HEK293 (cell line): Measurements from ENCODE around the gene BBS9.

ENCODE experiments used
- CTCF ChIA-PET: fragments of 350-600 bp; formaldehyde crosslinking; extraction: SDS; loops from one replicate; lab custom pipeline; 2021; ENCODE audit warnings: antibody characterized with exemption; lab: Yijun Ruan, JAX
- POLR2A ChIA-PET: fragments of 300-600 bp; formaldehyde crosslinking; extraction: SDS; loops from one replicate; lab custom pipeline; 2020; ENCODE audit warnings: antibody characterized with exemption, inconsistent platforms; lab: Yijun Ruan, JAX
- H3K27ac ChIP-seq: fragments of 200-500 bp; sonication (Bioruptor generic); 2 replicates; pipeline ENCODE4 v1.5.1; 2014; ENCODE audit warnings: low read depth, low read length, control low read depth, inconsistent platforms; ENCODE audit errors: extremely low read depth
- H3K36me3 ChIP-seq, 2 experiments: fragments of 200-500 bp in 1 of 2; sonication (Bioruptor generic) in 1 of 2; 1 replicate in 1 of 2; 2 replicates in 1 of 2; pipeline ENCODE4 v1.5.1; 2014 to 2017; ENCODE audit warnings: inconsistent platforms in 2 of 2, low read length in 2 of 2; ENCODE audit not compliant: control insufficient read depth in 2 of 2, insufficient read depth in 1 of 2
- H3K4me1 ChIP-seq: fragments of 200-500 bp; sonication (Bioruptor generic); 2 replicates; pipeline ENCODE4 v1.5.1; 2014; ENCODE audit warnings: mild to moderate bottlenecking, low read length, inconsistent platforms; ENCODE audit not compliant: control insufficient read depth, insufficient read depth
- H3K4me3 ChIP-seq: 2 replicates; pipeline ENCODE4 v1.5.1; 2011; ENCODE audit warnings: low read depth, mild to moderate bottlenecking, control low read depth, low read length, moderate library complexity
- H3K9me3 ChIP-seq: fragments of 200-500 bp; sonication (Bioruptor generic); 2 replicates; pipeline ENCODE4 v1.5.1; 2014; ENCODE audit warnings: low read depth, low read length, inconsistent platforms; ENCODE audit not compliant: control insufficient read depth, insufficient read depth
- BCL11B ChIP-seq: fragments of 450-650 bp; formaldehyde crosslinking; IDR thresholded peaks from 2 replicates; pipeline ENCODE4 v1.5.1; 2016; ENCODE audit warnings: low read depth, missing biosample characterization, missing genetic modification characterization
- GLI2 ChIP-seq: fragments of 450-650 bp; formaldehyde crosslinking; IDR thresholded peaks from 2 replicates; pipeline ENCODE4; 2017; ENCODE audit warnings: missing biosample characterization, missing genetic modification characterization, low read depth, borderline replicate concordance
- GLIS2 ChIP-seq: fragments of 450-650 bp; formaldehyde crosslinking; IDR thresholded peaks from 2 replicates; pipeline ENCODE4 v1.5.1; 2016; ENCODE audit warnings: missing biosample characterization, missing genetic modification characterization
- IKZF3 ChIP-seq: fragments of 450-650 bp; IDR thresholded peaks from 2 replicates; pipeline ENCODE4 v1.5.0; 2018; ENCODE audit warnings: missing biosample characterization, mild to moderate bottlenecking, missing genetic modification characterization, moderate library complexity
- PRDM1 ChIP-seq: fragments of 450-650 bp; formaldehyde crosslinking; IDR thresholded peaks from 2 replicates; pipeline ENCODE4; 2016; ENCODE audit warnings: missing biosample characterization, missing genetic modification characterization
- ZFP69B ChIP-seq: fragments of 450-650 bp; formaldehyde crosslinking; IDR thresholded peaks from 2 replicates; pipeline ENCODE4 v1.5.1; 2016; ENCODE audit warnings: missing biosample characterization, missing genetic modification characterization
- ZNF146 ChIP-seq: fragments of 450-650 bp; formaldehyde crosslinking; IDR thresholded peaks from 2 replicates; pipeline ENCODE4 v1.5.1; 2016; ENCODE audit warnings: missing biosample characterization, missing genetic modification characterization
- ZNF155 ChIP-seq: fragments of 450-650 bp; formaldehyde crosslinking; IDR thresholded peaks from 2 replicates; pipeline ENCODE4 v1.5.1; 2016; ENCODE audit warnings: missing biosample characterization, missing genetic modification characterization
- ZNF266 ChIP-seq: fragments of 450-650 bp; formaldehyde crosslinking; IDR thresholded peaks from 2 replicates; pipeline ENCODE4 v1.5.1; 2016; ENCODE audit warnings: missing biosample characterization, missing genetic modification characterization, low read depth
- ZNF354C ChIP-seq: fragments of 450-650 bp; formaldehyde crosslinking; IDR thresholded peaks from 2 replicates; pipeline ENCODE4 v1.5.1; 2016; ENCODE audit warnings: missing biosample characterization, missing genetic modification characterization, low read depth, borderline replicate concordance
- ZNF37A ChIP-seq: fragments of 450-650 bp; IDR thresholded peaks from 2 replicates; pipeline ENCODE4 v1.5.1; 2018; ENCODE audit warnings: missing biosample characterization, missing genetic modification characterization
- ZNF416 ChIP-seq: fragments of 450-650 bp; formaldehyde crosslinking; IDR thresholded peaks from 2 replicates; pipeline ENCODE4 v1.5.1; 2016; ENCODE audit warnings: missing biosample characterization, missing genetic modification characterization
- ZNF426 ChIP-seq: fragments of 450-650 bp; formaldehyde crosslinking; IDR thresholded peaks from 2 replicates; pipeline ENCODE4 v1.5.1; 2017; ENCODE audit warnings: missing biosample characterization, missing genetic modification characterization, mild to moderate bottlenecking, inconsistent platforms, moderate library complexity
- ZNF600 ChIP-seq: fragments of 450-650 bp; formaldehyde crosslinking; IDR thresholded peaks from 2 replicates; pipeline ENCODE4 v1.5.1; 2016; ENCODE audit warnings: missing biosample characterization, missing genetic modification characterization
- ZNF654 ChIP-seq: fragments of 450-650 bp; formaldehyde crosslinking; IDR thresholded peaks from 2 replicates; pipeline ENCODE4 v1.5.1; 2016; ENCODE audit warnings: low read depth, missing biosample characterization, missing genetic modification characterization
- ZNF660 ChIP-seq: fragments of 450-650 bp; IDR thresholded peaks from 2 replicates; pipeline ENCODE4 v1.5.1; 2018; ENCODE audit warnings: missing biosample characterization, mild to moderate bottlenecking, missing genetic modification characterization
- ZNF707 ChIP-seq: fragments of 450-650 bp; formaldehyde crosslinking; IDR thresholded peaks from 2 replicates; pipeline ENCODE4 v1.5.1; 2016; ENCODE audit warnings: missing biosample characterization, missing genetic modification characterization
- ZNF768 ChIP-seq: fragments of 450-650 bp; formaldehyde crosslinking; IDR thresholded peaks from 2 replicates; pipeline ENCODE4 v1.5.1; 2018; ENCODE audit warnings: missing biosample characterization, mild to moderate bottlenecking, missing genetic modification characterization
- ZXDB ChIP-seq: fragments of 450-650 bp; formaldehyde crosslinking; IDR thresholded peaks from 2 replicates; pipeline ENCODE4 v1.5.1; 2016; ENCODE audit warnings: missing biosample characterization, missing genetic modification characterization
- TF ChIP-seq, protein P1 (sequence below): fragments of 450-650 bp; formaldehyde crosslinking; IDR thresholded peaks from 2 replicates; pipeline ENCODE4 v1.5.1; 2016; ENCODE audit warnings: missing biosample characterization, missing genetic modification characterization
- TF ChIP-seq, protein P2 (sequence below): fragments of 450-650 bp; formaldehyde crosslinking; IDR thresholded peaks from 2 replicates; pipeline ENCODE4 v1.5.1; 2016; ENCODE audit warnings: missing biosample characterization, missing genetic modification characterization
- TF ChIP-seq, protein P3 (sequence below): fragments of 450-650 bp; formaldehyde crosslinking; IDR thresholded peaks from 2 replicates; pipeline ENCODE4 v1.5.1; 2017; ENCODE audit warnings: missing biosample characterization, missing genetic modification characterization
- TF ChIP-seq, protein P4 (sequence below): fragments of 450-650 bp; IDR thresholded peaks from 2 replicates; pipeline ENCODE4 v1.5.1; 2018; ENCODE audit warnings: missing biosample characterization, missing genetic modification characterization
- TF ChIP-seq, protein P5 (sequence below): fragments of 450-650 bp; formaldehyde crosslinking; IDR thresholded peaks from 2 replicates; pipeline ENCODE4 v1.5.1; 2016; ENCODE audit warnings: missing biosample characterization, missing genetic modification characterization
- TF ChIP-seq, protein P6 (sequence below): fragments of 450-650 bp; formaldehyde crosslinking; IDR thresholded peaks from 2 replicates; pipeline ENCODE4 v1.5.1; 2016; ENCODE audit warnings: missing biosample characterization, missing genetic modification characterization

The BBS9 gene

DNA sequence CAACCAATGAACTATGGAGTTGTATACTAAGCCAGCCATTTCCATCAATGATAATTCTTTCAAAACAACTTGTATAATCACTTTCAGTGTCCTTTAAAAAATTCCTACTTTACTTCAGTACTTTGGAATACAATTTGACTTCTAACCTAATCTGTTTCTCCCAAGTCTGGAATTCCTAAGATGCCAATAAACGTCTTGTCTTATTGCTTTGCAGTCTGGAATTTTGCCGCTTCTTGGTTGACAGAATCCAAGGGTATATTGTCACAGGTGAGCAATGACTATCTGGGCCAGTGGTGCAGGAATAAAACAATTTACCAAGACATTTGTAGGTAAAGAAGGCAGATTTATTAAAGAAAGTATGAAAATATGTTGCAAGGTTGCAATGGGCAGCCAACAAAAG is 42.0 kb upstream of the BBS9 start:
- Histone ChIP-seq H3K27ac (no peak overlapping the region), H3K9me3 (no peaks in the 10 kb centered on the region), H3K36me3 (no peaks in the 10 kb centered on the region), H3K4me3 (no peak overlapping the region), H3K4me1 (no peaks in the 10 kb centered on the region)
- ChIA-PET POLR2A (no interaction called here), CTCF (interaction anchor here (0.7 to 0.8 kb wide), 2 partner anchors 20 to 61 kb away, joined by 3 read pairs; no protein-coding TSS in a partner anchor)
- TF ChIP-seq ZNF707, result no peak
- no peak for TF ChIP-seq ZNF426
- TF ChIP-seq, protein P1, sequence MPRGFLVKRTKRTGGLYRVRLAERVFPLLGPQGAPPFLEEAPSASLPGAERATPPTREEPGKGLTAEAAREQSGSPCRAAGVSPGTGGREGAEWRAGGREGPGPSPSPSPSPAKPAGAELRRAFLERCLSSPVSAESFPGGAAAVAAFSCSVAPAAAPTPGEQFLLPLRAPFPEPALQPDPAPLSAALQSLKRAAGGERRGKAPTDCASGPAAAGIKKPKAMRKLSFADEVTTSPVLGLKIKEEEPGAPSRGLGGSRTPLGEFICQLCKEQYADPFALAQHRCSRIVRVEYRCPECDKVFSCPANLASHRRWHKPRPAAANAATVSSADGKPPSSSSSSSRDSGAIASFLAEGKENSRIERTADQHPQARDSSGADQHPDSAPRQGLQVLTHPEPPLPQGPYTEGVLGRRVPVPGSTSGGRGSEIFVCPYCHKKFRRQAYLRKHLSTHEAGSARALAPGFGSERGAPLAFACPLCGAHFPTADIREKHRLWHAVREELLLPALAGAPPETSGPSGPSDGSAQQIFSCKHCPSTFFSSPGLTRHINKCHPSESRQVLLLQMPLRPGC (tag by site-specific recombination), result no peak
- no peak for TF ChIP-seq ZNF660 (tag by site-specific recombination)
- no peak for TF ChIP-seq ZNF600 (tag by site-specific recombination)
- TF ChIP-seq PRDM1 (tag by site-specific recombination), result no peak
- TF ChIP-seq, protein P2, sequence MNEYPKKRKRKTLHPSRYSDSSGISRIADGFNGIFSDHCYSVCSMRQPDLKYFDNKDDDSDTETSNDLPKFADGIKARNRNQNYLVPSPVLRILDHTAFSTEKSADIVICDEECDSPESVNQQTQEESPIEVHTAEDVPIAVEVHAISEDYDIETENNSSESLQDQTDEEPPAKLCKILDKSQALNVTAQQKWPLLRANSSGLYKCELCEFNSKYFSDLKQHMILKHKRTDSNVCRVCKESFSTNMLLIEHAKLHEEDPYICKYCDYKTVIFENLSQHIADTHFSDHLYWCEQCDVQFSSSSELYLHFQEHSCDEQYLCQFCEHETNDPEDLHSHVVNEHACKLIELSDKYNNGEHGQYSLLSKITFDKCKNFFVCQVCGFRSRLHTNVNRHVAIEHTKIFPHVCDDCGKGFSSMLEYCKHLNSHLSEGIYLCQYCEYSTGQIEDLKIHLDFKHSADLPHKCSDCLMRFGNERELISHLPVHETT (tag by site-specific recombination), result no peak
- TF ChIP-seq ZNF768, result no peak
- no peak for TF ChIP-seq ZNF146 (tag by site-specific recombination)
- TF ChIP-seq, protein P3, sequence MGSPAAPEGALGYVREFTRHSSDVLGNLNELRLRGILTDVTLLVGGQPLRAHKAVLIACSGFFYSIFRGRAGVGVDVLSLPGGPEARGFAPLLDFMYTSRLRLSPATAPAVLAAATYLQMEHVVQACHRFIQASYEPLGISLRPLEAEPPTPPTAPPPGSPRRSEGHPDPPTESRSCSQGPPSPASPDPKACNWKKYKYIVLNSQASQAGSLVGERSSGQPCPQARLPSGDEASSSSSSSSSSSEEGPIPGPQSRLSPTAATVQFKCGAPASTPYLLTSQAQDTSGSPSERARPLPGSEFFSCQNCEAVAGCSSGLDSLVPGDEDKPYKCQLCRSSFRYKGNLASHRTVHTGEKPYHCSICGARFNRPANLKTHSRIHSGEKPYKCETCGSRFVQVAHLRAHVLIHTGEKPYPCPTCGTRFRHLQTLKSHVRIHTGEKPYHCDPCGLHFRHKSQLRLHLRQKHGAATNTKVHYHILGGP (tag by site-specific recombination), result no peak
- TF ChIP-seq ZNF155 (tag by site-specific recombination), result no peak
- TF ChIP-seq ZNF266 (tag by site-specific recombination), result no peak
- TF ChIP-seq, all 188 proteins: peak for 0

DNA sequence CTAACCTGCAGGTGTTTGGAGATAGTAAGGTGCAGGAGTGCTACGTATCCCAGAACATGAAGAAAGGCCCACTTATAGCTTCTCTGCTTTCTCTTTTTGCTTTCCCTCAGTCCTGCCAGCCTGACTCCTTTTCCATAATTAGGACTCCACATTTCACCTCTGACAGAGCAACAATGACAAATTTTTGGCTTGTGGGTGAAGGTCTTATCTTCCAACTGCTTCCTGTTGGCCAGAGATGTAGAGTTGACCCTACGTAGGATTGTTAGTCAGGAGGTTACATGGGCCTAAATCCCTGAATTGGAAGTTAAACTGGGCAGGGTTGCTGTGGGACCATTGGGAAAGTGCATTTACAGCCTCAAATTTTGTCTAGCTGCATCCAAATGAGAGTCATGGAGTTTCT is 41.5 kb upstream of the BBS9 start:
- no peak for TF ChIP-seq ZFP69B (tag by site-specific recombination)
- TF ChIP-seq ZNF354C, result no peak
- no peak for TF ChIP-seq ZXDB (tag by site-specific recombination)
- Histone ChIP-seq H3K4me1 (no peaks in the 10 kb centered on the region), H3K27ac (no peak overlapping the region), H3K4me3 (no peak overlapping the region), H3K9me3 (no peaks in the 10 kb centered on the region), H3K36me3 (no peaks in the 10 kb centered on the region)
- ChIA-PET CTCF (interaction anchor here (0.7 kb wide), 1 partner anchor 19 kb away, joined by 3 read pairs; no protein-coding TSS in a partner anchor), POLR2A (no interaction called here)

DNA sequence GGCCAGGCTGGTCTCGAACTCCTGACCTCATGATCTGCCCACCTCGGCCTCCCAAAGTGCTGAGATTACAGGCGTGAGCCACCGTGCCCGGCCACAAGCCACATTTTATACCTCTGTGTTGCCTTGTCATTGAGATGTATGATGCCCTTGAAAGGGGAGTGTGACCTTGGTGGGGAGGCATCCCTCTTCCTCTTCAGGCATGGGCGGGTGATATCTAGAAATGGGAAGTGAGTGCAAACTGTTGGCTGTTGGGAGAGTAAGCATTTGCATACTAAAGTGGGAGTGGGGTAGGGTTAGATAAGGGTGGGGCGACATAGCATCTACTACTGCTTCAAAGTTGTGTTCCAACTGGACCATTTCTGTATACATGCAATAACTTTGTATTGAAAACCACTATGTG is 40.2 kb upstream of the BBS9 start:
- POLR2A ChIA-PET, result no interaction called here
- H3K4me1 ChIP-seq, result no peaks in the 10 kb centered on the region
- H3K36me3 ChIP-seq, result peaks cover 2 to 10% of the 10 kb centered on the region in 2 experiments; a peak in 2 of 3 replicates
- H3K27ac ChIP-seq, result no peak overlapping the region
- H3K9me3 ChIP-seq, result no peaks in the 10 kb centered on the region
- no peak overlapping the region for H3K4me3 ChIP-seq
- CTCF ChIA-PET, result no interaction called here
- no peak for TF ChIP-seq GLIS2
- no peak for TF ChIP-seq BCL11B (tag by site-specific recombination)
- TF ChIP-seq, protein P4, sequence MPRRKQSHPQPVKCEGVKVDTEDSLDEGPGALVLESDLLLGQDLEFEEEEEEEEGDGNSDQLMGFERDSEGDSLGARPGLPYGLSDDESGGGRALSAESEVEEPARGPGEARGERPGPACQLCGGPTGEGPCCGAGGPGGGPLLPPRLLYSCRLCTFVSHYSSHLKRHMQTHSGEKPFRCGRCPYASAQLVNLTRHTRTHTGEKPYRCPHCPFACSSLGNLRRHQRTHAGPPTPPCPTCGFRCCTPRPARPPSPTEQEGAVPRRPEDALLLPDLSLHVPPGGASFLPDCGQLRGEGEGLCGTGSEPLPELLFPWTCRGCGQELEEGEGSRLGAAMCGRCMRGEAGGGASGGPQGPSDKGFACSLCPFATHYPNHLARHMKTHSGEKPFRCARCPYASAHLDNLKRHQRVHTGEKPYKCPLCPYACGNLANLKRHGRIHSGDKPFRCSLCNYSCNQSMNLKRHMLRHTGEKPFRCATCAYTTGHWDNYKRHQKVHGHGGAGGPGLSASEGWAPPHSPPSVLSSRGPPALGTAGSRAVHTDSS (tag by site-specific recombination), result no peak
- TF ChIP-seq IKZF3 (tag by site-specific recombination), result no peak
- TF ChIP-seq, protein P5, sequence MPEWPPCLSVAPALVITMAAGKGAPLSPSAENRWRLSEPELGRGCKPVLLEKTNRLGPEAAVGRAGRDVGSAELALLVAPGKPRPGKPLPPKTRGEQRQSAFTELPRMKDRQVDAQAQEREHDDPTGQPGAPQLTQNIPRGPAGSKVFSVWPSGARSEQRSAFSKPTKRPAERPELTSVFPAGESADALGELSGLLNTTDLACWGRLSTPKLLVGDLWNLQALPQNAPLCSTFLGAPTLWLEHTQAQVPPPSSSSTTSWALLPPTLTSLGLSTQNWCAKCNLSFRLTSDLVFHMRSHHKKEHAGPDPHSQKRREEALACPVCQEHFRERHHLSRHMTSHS, result no peak
- TF ChIP-seq, protein P6, sequence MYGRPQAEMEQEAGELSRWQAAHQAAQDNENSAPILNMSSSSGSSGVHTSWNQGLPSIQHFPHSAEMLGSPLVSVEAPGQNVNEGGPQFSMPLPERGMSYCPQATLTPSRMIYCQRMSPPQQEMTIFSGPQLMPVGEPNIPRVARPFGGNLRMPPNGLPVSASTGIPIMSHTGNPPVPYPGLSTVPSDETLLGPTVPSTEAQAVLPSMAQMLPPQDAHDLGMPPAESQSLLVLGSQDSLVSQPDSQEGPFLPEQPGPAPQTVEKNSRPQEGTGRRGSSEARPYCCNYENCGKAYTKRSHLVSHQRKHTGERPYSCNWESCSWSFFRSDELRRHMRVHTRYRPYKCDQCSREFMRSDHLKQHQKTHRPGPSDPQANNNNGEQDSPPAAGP (tag by site-specific recombination), result no peak
- no peak for TF ChIP-seq GLI2 (tag by site-specific recombination)
- TF ChIP-seq ZNF416, result no peak
- no peak for TF ChIP-seq ZNF37A (tag by site-specific recombination)
- no peak for TF ChIP-seq ZNF654 (tag by site-specific recombination)
